ENCODE measurements around the gene CIDEB.

CIDEB gene

DNA sequence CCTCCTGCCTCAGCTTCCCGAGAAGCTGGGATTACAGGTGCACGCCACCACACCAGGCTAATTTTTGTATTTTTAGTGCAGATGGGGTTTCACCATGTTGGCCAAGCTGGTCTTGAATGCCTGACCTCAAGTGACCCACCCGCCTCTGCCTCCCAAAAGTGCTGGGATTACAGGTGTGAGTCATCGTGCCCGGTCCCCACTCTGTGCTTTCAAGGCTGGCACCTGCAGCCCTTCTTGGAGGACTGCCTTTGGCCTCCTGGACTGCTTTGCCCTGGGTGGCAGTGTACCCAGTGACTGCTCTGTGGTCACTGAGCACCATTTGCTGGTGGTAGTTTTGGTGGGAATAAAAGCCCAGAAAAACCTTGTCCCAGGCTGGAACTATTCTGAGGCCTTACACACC lies 20.8 kb downstream of the CIDEB start:
- no peak for DNase-seq

DNA sequence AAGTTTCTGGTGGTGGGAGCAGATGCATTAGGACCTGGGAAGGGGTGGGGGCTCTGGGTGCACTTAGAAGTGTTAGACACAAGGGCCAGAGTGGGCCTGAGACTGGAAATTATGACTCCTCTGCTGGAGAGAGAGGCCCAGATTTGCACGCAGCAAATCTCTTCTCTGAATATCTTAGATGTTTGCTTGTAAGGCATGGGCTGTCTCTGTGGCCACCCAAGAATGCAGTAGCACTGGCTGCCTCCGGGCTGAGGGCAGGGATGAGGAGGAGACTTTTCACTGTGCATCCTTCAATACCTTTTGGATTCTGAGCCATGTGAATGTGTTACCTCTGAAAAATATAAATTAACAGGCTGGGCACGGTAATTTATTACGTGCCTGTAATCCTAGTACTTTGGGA lies 22.4 kb downstream of the CIDEB start:
- DNase-seq, result no peak

DNA sequence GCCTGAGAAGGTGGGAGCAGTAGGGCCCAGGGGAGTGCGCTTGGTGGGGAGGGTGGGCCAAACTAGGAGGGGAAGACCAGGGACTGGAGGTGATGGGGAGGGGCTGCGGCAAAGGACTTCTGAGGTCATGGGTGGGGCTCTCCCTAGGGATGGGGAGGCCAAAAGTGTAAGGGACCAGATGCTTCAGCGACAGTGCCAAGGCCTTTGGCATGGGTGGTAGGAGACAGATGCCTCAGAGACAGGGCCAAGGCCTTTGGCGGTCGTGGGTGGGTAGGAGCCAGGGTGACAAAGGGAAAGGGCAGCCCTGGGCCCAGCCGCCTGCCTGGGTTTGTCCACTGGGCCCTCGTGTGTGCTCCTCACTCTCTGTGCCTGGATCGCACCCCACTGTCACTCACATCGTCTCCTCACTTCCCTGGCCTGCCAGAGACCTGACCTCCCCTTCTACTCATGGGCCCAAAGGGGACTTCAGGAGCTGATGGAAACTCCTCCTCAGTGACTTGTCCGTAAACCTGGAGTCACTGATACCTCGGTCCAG lies 23.2 kb downstream of the CIDEB start:
- DNase-seq, result no peak

DNA sequence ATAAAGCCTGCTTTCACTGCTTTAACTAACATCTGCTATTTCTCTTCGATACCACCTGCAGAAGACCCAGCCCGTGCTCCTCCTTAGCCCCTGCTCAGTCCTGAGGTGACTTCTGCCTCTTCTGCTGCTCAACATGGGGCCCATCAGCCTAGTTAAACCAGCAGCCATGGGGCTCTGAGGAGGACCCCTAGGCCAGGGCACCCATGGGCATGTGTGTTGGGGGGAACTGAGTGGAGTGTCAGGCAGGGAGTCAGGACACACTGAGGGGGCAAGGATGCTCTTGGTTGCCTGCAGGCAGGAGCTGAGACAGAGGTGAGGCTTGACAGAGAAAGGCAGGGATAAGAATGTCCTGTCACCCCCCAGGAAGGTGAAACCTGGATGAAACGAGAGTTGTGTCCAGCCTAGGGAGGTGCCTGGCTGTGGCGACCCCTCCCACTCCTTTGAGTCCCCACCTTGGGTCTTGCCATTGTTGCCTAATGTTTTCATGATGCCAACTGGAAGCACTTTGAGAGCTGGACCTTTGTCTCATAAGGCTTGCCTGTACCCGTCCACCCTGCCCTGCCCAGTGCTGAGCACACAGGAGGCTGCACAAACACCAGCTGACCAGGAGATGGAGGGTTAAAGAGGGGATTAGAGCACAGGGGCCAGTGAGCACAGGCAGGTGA lies 23.8 kb downstream of the CIDEB start:
- DNase-seq, result no peak

DNA sequence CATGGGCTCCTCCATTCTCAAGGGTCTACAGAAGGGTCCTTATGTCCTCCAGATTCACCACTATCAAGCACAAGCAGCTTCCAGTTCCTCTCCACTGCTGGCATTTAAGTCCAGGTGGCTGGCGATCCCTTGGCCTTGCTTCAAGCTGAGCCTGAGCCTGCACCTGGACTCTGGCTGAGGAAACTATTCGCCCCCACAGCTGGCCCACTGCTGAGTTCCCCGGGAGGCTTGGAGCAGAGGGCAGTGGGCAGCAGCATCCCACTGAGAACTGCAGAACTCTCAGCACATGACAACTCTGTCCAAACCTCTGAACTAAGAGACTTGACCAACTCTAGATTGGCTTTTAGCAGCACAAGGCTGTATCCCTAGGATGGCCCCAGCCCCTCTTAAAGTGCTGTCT lies 25.0 kb downstream of the CIDEB start:
- DNase-seq, result no peak

DNA sequence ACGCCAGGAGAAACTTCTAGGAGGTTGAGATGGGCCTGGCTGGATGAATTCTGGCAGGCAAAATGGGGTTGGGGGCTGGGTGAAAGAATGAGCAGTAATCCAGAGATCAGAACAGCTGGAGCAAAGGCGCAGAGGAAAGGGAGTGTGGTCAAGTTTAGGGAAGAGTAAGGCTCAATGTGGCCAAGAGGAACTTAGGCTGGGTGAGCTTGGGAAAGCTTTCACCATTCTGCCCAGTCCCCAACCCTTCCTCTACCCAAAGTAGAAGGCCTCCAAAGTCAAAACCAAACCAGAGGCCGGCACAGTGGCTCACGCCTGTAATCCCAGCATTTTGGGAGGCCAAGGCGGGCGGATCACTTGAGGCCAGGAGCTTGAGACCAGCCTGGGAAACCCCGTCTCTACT lies 26.1 kb downstream of the CIDEB start:
- DNase-seq, result no peak

DNA sequence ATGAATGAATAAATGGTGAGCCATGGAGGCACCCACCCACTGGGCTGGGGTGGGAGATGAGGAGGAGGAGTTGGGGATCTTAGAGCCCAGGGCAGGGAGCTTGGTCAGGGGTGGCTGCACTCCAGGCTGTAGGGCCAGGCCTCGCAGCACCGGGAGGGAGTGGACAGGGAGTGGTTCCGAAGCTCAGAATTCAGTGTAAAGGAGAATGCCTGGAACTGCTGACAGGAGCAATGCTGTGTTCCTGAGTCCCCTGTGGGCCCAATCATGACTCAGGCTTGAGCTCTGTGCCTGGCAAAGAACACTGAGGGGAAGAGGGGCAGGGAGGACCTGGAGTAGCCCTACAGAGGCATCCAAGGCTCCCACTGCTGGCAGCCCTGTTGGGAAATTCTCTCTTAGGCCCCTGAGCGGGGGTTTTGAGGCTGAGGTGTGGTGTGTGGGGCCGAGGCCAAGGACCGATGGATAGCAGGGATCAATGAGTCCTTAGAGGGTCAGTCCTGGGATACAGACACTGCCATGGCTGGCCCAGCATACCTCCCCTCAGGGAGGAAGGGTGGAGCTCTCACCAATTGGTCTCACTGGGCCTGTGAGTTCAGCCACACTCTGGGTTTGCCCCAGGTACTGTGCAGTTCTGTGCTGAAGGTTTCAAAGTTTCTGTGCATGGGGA lies 26.8 kb downstream of the CIDEB start:
- DNase-seq, result no peak

DNA sequence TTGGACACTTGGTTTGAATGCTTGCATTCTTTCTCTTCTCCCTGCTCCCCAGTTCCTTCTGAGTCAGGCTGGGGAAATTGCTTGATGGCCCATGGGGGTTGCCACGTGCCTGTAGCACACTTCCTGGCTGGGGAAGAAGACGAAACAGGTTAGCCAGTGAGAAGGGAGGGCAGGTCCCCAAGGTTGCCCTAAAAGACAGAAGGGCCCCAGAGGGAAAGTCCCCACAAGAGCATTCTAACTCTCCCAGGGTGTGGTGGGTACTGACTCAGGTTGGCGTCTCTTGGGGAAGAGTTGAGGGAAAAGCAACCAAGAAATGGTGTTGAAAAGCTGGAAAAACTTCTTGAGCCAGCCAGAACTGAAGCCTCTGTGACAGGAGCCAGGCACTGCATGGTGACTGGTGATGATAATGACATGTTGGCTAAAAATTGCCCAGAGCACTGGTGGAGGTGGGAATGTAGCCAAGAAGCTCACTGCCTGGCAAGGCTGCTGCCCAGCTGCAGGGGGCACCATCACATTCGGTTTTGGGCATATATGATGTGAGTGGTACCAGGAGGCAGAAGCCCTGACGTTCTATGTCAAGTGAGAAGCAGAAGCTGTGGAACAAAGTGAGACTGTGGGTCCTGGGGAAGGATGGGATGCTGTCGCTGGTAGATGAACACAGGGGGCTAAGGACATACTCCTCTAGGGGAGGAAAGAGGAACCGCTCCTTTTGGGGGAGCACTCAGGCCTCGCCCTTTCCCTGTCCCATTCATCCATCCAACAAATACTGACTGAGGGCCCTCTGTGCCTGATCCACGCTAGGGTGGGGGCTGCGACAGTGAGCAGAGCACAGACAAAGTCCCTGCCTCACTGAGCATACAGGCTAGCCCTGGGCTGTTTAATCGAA lies 28.2 kb downstream of the CIDEB start:
- DNase-seq, result no peak

DNA sequence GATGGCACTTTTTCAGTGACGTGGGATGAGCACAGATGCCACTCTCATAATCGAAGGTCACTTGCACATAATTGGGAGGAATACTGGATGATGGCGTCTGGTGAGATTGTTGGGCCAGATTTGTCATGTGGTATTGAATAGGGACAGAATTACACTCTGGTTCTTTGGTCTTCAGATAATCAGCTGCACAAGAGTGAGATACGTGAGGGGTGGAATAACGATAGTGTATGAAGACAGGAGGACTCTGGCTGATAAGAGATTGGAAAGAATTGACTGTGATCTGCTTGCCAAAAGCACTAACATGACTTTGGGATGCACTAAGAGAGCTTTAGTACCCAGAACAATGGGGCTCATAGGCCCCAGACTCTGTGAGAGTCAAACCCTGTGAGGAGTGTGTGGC lies 29.4 kb downstream of the CIDEB start:
- DNase-seq, result no peak

DNA sequence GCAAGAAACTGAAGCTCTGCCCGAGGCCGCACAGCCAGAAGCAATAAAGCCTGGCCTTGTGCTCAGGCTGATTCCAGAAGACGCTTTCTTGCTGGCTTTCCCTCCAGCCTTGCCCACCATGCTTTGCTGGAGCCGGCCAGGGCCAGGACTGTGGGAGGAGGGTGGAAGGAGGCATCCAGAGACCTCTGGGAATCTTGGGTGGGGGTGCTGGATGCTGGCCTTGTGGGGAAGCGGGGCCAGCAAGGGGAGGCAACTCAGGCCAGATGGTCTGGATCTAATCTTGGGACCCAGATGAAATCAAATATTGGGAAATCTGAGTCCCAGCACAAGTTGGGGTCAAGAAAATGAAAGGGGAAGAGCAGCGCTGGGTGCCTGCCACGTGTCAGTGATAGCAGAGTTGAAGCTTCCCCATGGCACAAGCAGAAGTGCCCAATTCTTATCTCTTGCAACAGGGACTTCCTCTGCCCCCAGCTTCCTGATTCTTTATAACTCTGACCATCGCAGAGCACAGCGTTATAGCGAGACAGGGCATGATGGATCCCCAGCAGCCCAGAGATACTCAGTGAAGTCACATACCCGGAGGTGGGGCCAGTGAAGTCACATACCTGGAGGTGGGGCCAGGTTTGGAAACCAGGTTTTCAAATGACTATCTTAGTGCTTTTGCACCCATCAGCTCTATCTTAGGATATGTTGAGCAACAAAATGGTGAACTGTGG lies 30.0 kb downstream of the CIDEB start:
- DNase-seq, result no peak

DNA sequence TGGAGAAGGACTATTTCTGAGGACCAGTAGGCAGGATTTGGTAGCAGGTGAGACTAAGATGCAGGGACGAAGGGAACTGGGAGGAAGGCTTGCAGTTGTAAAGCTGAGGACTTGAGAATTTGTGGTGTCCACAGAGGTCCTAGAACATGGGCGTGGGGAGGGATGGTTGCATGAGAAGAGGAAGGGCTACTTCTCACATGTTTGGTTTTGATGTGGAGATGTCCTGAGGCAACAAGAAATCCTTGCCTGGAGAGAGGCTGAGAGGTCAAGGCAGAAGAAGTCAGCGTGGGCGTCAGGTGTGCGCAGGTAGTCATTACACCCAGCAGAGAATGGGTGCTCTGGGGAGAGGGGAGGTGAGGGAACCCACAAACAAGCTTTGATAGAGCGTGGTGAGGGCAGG lies 30.7 kb downstream of the CIDEB start:
- DNase-seq, result no peak

DNA sequence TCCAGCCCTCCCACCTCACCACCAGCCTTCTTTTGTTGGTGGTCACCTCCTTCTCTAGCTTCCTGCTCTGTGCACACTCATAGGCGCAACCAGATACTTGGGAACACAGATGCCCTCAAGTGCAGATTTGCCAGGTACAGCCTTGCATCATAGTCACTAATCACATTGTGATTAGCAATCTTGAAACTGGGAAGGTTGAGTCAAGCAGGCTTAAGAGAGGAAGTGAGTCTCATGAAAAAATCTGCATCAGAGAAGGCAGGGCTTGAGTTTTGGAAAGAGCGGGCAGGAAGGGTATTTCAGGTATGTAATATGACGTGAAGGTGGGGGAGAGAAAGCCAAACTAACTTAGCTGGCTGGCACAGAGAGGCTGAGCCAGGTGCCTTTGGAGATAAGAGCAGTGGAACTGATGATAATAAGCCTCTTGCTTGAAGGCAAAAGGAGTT lies 33.7 kb downstream of the CIDEB start:
- no peak for DNase-seq

DNA sequence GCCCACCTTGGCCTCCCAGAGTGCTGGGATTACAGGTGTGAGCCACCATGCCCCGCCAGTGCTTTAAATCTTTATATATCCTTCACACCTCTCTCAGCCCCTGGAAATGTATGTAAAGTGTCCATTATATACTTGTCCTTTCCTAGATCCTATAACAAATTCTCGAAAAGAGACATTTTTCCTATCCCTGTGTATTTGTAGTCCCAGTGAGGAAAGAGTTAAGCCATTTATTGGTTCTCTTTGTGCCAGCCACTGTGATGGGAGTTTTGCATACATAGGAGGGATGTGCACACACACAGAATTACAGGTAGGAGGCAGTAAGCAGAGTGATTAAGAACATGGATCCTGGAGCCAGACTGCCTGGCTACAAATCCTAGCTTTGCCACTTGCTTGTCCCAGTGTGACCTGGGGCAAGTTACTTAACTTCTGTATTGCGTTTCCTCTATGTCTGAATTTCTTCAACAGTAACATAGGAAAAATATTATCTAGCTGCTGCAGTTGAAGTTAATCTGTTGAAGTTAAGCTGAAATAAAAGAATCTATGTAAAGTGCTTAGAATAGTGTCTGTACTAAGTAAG lies 34.3 kb downstream of the CIDEB start:
- no peak for DNase-seq

DNA sequence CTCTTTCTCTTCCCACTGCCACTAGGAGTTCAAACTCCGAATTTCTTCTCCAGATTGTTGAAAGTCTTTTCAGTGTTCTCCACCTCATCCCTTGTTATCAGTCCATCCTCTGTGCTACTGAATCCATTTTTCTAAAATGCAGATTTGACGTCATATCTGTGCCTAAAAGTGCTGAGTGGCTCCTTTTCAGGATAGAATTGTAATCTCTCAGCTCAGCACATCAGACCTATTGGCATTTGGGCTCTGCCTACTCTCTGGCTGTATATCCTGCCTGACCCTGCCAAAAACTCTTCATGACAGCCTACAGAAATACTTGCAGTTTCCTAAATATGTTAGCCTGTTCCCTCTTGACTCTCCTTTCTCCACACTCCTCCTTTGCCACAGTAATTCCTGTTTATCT lies 35.3 kb downstream of the CIDEB start:
- no peak for DNase-seq

DNA sequence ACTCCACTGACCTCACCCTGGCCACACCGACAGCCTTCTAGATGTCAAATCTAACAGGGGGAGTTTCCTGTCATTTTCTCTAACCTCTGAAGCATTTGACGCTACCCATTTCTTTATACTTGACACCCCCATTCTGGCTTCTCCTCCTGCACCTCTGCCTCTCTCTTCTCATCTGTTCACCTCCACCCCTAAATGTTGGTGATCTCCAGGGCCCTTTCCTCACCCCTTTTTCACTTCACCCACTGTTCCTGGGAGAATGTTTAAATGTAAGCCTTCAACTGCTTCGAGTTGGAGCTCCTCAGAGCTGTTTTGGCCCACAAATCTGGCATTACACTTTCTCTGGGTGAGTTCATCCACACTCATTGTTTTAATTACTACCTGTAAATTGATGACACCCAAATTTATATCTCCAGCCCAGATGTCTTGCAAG lies 35.9 kb downstream of the CIDEB start:
- DNase-seq, result no peak

DNA sequence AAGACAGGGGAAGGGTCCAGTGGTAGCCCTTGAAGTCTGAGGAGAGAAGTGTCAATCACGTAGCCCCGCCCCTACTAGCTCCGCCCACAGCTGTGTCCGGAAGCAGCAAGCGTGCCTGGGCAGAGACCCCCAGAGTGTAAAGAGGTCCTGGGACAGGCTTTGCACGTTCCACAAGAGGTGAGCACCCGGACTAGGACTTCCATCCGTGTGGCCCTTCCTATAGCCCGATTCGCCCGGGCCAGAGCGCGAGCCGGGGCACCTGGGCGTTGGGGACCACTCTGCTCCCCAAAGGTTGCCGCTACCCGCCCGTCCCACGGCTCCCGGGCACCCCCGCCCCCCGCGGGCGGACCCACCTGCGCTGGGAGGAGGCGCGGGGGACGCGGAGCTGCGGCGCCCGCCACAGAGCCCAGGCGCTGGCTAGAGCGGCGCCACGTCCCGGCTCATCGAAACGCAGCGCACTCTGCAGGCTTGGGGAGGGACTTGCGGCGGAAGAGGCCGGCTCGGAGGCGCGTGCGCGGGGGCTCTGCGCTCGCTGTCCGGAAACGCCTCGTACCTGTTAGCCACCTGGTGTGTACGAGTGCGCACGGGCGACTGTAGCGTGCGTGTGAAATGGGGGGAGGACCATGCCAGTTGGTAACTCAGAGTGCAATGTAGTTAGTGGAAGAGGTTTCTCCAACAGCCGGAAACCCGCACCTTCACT lies 36.5 kb downstream of the CIDEB start, which contains the start of gene RABGGTA:
TSS of gene RABGGTA (minus strand) at position 464 of the 700 bp plus-strand sequence. CDS start 482 bp downstream, outside the sequence.
- peak; percentile 91 for DNase-seq

DNA sequence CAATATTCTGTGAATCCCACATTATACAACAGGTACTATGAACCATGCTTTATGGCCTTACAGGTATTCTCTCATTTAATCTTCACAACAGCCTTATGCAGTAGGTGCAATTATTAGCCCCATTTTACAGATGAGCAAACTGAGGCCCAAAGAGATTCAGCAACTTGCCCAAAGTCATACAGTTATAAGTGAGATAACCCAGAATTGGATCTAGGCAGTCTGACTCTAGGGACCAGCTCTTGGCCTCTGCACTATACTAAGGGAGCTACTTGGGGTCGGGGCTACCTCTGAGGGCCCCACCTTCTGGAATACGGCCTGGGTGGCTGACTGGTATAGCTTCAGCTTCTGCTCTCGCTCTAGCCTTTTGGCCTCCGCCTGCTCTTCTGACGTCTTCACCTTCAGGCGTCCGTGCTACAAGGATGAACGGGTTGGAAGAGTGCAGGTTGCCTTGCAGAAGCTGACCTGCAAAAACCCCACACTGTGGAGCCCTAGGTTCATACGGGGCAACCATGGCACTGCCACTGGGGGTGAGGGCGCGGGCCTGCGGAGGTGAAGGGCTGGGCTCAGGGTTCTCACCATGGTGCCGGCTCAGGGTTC lies 37.1 kb downstream of the CIDEB start:
- DNase-seq, result no peak

DNA sequence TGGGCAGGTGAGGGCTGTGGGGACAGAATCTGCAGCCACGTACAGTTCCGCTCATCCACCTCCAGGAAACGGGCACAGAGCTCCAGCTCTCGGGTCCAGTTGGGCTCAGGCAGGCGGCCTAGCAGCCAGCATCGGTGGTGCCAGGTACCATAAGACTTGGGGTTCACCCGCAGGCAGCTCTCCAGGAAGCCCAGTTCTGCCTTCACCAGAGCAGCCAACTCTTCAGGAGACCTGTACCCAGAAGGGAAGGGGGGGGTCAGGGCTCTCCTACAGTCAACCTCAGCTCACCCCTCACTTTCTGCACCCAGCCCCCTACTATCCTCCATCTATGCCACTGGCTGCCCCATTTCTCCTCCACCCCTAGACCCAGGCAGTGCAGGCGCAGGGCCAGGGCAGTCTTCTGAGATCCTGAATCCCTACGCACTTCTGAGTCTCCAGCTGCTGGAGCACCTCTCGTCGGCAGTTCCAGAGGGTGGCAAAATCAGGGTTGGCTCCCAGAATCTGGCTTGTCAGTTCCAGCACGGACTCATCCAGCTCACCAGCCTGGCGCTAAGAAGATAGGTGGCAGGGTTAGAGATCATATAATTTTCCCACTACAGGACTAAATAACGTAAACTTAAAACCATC lies 37.8 kb downstream of the CIDEB start:
- no peak for DNase-seq

DNA sequence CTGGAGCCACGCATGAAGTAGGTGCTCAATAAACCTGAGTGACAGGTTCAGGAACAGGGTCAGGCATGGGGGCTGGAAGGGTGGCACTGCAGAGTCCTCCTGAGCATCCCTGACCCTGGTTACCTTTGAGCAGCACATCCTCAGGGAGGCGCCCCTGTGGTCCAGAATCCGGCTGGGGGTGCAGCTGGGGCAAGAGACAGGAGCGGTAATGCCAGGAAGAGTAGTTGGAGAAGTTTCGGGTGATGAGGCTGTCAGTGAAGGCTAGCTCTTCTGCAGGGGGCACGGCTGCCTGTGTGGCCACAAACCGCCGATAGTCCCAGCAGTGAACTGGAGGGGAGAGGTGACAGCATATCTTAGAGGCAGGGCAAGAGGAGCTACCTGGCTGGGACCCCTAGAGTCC lies 38.4 kb downstream of the CIDEB start:
- DNase-seq, result no peak

DNA sequence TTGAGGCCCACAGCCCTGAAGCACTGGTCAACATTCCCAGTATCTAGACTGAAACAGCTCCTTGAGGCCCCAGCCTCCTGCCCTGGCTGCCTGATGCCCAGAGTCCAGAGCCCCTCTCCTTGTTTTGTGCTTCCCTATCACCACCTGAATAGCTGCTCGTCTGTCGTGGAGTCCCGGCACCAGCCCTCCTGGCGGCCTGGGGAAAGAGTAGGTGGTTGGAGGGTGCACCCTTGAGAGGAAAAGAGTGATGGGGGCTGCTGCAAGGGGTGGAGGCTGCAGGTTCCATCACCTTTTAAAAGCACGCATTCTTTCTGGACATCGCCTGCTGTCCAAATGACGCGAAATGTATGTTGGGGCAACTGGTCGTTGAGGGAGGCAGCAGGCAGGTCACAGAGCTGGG lies 39.6 kb downstream of the CIDEB start:
- no peak for DNase-seq

DNA sequence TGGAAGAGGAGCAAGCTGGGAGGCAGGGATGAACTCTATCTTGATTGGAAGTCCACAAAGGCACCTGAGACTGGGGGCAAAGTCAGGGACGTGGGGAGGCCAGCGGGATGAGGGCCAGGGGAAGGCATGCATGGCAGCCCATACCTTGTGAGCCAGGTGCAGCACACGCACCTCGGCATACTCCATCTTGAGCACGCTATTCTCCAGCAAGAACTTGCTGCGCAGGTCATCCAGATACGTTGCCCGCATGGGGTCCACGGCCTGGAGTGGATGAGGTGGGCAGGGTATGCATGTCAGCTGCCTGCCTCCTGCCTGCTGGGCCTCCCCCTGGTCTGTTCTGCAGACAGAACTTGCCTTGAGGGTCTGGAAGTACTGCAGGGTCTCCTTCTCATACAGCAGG lies 40.3 kb downstream of the CIDEB start:
- DNase-seq, result no peak
